Ureter (tissue), 1 donor: ENCODE data around the gene RPL22. TPM values are rescaled to one million over a fixed set of nuclear protein-coding genes. Genes with fewer than 3 reads are reported as not detected.

ENCODE experiments used
- total RNA-seq: library from RNA; stranded (reverse); gene quantifications from one replicate; pipeline ENCODE4 v1.2.4, GENCODE V29; 2023
- donor health status: DM: yes; HTN: yes; CAD: no.

Gene RPL22
- total RNA-seq, 1 donor from 2014 or later, result 595 TPM

Other genes with a start within 250 kb of the RPL22 start
- 15.3 TPM for gene NPHP4, start 207.2 kb downstream of the RPL22 start, total RNA-seq
- gene KCNAB2, start 153.7 kb downstream of the RPL22 start, total RNA-seq, result 17.5 TPM
- gene CHD5, start 19.3 kb downstream of the RPL22 start, total RNA-seq, result 0.83 TPM
- gene RNF207, start 6.5 kb upstream of the RPL22 start, total RNA-seq, result 63.0 TPM
- gene ICMT, start 36.4 kb upstream of the RPL22 start, total RNA-seq, result 52.1 TPM
- not detected for gene HES3, start 44.6 kb upstream of the RPL22 start, total RNA-seq
- 7.2 TPM for gene GPR153, start 61.5 kb upstream of the RPL22 start, total RNA-seq
- gene ACOT7, start 194.2 kb upstream of the RPL22 start, total RNA-seq, result 19.1 TPM
- 2.1 TPM for gene HES2, start 220.3 kb upstream of the RPL22 start, total RNA-seq
- gene ESPN, start 225.2 kb upstream of the RPL22 start, total RNA-seq, result 6.2 TPM